Measurements from ENCODE around the gene CREM.
"Not testable (repeated sequence)": the region's sequence is repeated elsewhere in the genome, so short reads cannot be mapped to it uniquely, and the experiment has no call there.

Gene CREM

DNA sequence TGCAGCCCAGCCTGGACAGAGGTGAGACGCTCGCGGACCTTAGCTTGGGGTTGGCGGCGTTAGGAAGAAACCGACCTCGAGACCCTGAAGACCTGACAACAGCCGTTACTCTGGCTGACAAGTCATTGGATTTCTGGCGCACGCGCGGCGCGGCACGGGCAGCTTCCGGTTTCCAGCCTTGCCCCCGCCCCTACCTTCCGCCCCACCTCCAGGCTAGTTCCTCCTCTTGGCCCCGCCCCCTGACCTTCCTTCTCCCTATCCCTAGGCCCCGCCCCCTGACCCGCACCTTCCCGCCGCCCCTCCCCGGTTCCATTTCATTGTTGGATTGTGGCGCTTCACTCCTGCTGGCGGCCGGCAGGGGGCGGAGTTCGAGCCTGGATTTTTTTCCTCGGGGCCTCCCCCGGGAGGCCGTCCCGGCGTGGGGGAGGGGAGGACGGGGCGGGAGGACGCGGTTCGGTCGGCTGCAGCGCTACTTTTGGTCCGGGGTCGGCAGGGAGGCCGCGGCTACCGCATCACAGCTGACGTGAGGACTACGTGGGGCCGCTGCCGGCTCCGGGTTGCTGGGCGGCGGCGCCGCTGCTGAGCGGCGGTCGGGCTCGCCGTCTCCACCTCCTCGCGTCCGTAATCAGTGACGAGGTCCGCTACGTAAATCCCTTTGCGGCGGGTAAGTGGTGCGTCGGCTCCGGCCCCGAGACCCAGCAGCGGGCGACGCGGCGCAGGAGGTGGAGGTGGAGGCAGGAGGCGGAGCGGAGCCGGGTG is at the start of gene CREM:
TSS of gene CREM (plus strand) at position 317 of the 759 bp plus-strand sequence. CDS start 10,990 bp downstream, outside the sequence.
- peak; percentile 98 for DNase-seq

- no peak for DNase-seq
Measured at GRCh38 chr10:35079265-35079664, 47.4 kb upstream of the CREM start.

GRCh38 chr10:35079763-35080162 is 46.9 kb upstream of the CREM start:
- DNase-seq: no peak

DNA sequence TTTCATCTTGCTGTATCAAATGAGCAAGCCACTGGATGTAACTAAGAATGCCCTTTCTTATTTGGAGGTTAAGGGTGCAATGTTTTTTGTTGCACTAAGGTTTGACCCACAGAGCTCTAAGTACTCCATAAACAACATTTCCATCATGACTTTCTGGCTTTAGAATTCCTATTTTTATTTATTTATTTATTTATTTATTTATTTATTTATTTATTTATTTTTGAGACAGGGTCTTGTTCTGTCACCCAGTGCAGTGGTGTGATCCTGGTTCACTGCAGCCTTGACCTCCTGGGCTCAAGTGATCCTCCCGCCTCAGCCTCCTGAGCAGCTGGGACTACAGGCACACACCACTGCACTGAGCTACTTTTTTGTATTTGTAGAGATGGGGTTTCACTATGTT is 46.4 kb upstream of the CREM start:
- DNase-seq: not testable (repeated sequence)

DNA sequence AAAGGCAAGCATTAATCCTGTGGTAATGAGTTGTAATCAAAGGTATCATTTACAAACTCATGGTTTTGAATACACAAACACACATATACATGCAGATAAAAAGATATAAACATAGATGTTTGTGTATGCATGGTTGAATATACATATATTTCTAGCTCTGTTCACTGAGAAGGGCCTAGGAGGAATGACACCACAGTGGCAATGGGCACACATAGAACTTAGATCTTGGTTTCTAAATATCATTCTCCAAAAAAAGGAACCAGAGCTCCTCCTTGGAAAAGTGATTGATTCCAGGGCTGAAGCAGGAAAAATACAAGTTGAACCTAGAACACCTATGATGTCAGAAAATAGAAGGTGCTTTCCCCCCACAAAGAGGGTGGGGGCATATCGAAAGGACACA is 43.4 kb upstream of the CREM start:
- DNase-seq: no peak

GRCh38 chr10:35089611-35090161 is 37.0 kb upstream of the CREM start:
- peak; percentile 39 for DNase-seq

- DNase-seq: peak; percentile 95
Measured at GRCh38 chr10:35090162-35090954, 36.3 kb upstream of the CREM start, which contains the start of gene CUL2. TSS of gene CUL2 (minus strand) at chr10:35090341. CDS start at chr10:35071317, 19,024 bp downstream.

GRCh38 chr10:35091994-35092790 is 34.5 kb upstream of the CREM start:
- no peak for DNase-seq

DNA sequence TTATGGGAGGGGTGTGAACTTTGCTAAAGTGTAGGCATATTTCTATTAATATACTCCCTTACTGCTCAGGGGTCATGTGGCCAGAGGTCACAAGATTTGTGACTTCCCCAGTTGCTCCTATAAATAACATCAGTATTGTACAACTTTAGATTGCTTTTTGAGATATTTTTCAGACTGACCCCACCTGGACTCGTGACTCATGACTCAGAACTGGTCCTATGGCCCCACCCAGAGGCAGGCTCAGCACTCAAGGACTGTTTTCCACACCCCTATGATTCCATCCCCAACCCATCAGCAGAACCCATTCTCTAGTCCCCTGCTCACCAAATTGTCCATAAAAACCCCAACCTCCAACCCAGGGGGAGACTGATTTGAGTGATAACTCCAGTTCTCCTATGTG is 33.8 kb upstream of the CREM start:
- DNase-seq: no peak

DNA sequence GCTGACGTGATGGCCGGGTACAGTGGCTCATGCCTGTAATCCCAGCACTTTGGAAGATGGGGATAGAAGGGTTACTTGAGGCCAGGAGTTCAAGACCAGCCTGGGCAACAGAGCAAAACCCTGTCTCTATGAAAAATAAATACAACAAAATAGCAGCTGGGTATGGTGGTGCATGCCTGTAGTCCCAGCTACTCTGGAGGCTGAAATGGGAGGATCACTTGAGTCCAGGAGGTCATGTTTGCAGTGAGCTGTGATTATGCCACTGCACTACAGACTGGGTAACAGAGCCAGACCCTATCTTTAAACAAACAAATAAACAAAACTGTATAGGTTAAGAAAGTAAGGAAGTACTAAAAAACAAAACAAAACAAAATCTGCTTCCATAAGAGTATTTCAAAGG is 30.3 kb upstream of the CREM start:
- no peak for DNase-seq

DNA sequence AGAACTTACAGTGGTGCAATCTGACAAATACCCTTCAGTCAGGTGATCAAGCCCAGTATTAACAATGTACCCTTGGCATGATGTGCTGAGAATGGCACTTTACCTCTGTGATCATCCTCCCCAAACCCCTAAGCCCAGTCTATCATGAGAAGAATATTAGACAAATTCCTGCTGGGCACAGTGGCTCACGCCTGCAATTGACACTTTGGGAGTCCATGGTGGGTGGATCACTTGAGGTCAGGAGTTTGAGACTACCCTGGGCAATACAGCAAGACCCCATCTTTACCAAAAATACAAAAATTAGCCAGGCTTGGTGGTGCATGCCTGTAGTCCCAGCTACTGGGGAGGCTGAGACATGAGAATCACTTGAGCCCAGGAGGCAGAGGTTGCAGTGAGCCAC is 29.1 kb upstream of the CREM start:
- DNase-seq: no peak

- DNase-seq: no peak
Measured at GRCh38 chr10:35103882-35104281, 22.8 kb upstream of the CREM start.

- no peak for DNase-seq
Measured at GRCh38 chr10:35112571-35112970, 14.1 kb upstream of the CREM start.

- no peak for DNase-seq
Measured at GRCh38 chr10:35119378-35119777, 7.3 kb upstream of the CREM start.

- DNase-seq: no peak
Measured at GRCh38 chr10:35124540-35124939, 2.1 kb upstream of the CREM start.

- no peak for DNase-seq
Measured at GRCh38 chr10:35126062-35126529, 550 bp upstream of the CREM start.

GRCh38 chr10:35127289-35127891 is 744 bp downstream of the CREM start:
- DNase-seq: peak; percentile 64

- DNase-seq: no peak
Measured at GRCh38 chr10:35129185-35129674, 2.6 kb downstream of the CREM start.

GRCh38 chr10:35130663-35131062 is 4.0 kb downstream of the CREM start:
- peak; percentile 12 for DNase-seq

DNA sequence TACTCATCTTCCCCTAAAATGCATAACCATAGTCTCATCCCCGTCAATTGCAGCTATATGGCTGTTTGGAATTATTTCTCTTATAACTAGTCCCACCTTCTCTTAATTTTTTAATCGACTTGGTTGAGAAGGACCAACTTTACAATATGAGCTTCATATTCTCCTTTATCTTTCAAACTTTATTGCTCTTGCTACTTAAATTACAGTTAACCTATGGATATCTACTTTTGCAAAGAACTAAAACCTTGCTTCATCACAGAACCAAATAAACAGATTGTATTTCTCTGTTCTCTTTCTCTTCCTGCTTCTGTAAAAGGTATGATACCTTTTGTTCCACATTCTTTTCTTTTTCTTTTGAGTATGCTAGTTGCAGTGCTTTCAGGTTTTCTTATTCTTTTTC is 6.1 kb downstream of the CREM start:
- no peak for DNase-seq

DNA sequence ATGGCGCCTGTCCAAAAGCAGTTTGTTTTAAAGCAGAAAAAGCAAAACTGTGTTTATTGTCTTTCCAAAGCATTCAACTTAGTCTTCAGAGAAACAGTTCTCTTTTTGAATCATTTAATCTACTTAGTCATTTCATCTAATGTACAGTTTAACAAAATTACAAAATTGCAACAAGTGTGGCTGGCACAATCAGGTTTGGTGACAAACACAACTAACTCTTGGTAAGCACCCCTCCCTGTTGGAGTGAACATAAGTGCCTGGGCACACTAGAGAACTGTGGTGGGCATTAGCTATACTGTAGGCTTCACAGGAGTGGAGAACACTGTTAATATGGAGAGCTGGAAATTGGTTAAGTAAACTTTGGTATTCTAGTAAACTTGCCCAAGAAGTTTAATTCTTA is 6.9 kb downstream of the CREM start:
- no peak for DNase-seq

DNA sequence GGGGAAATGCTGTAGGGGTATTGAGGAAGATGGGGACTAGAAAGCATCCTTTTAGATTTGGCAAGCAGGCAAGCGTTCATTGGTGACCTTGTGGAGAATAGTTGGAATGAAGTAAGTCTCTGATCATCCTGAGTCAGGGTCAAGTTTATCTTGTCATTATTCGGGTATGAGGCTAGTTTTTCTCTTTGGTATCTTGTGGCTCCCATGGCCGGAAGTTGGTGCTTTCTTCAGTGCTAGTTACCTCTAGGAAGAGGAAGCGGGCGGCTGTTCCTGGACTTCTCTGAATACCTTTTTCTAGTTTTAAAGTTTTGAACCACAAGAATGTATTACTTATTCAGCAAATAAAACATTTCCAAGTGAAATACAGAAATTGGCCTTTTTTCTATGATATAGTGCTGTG is 9.2 kb downstream of the CREM start:
- peak; percentile 46 for DNase-seq

Data from CD4-positive, alpha-beta T cell treated with Interleukin-21 for 1 hour (primary cell).